ENCODE data around the gene TBL1X.

The TBL1X gene

GRCh38 chrX:9635803-9636202 lies 170.9 kb downstream of the TBL1X start:
- DNase-seq, result no peak

- no peak for DNase-seq
These were observed 174.0 kb downstream of the TBL1X start for GRCh38 chrX:9638871-9639270.

GRCh38 chrX:9642270-9642995 lies 177.6 kb downstream of the TBL1X start:
- DNase-seq, result no peak

GRCh38 chrX:9643807-9644206 lies 178.9 kb downstream of the TBL1X start:
- DNase-seq, result no peak

- DNase-seq, result peak; percentile 46
These were observed 179.5 kb downstream of the TBL1X start for GRCh38 chrX:9644335-9644734.

- DNase-seq, result no peak
These were observed 181.8 kb downstream of the TBL1X start for GRCh38 chrX:9646471-9647224.

GRCh38 chrX:9647431-9647830 lies 182.6 kb downstream of the TBL1X start:
- no peak for DNase-seq

- DNase-seq, result no peak
These were observed 185.2 kb downstream of the TBL1X start for GRCh38 chrX:9650091-9650490.

- no peak for DNase-seq
These were observed 186.9 kb downstream of the TBL1X start for GRCh38 chrX:9651737-9652136.

- no peak for DNase-seq
These were observed 190.1 kb downstream of the TBL1X start for GRCh38 chrX:9654929-9655328.

- peak; percentile 36 for DNase-seq
These were observed 191.4 kb downstream of the TBL1X start for GRCh38 chrX:9656277-9656676.

GRCh38 chrX:9656871-9657270 lies 192.0 kb downstream of the TBL1X start:
- no peak for DNase-seq

GRCh38 chrX:9657590-9658256 lies 192.9 kb downstream of the TBL1X start:
- no peak for DNase-seq

- DNase-seq, result no peak
These were observed 193.6 kb downstream of the TBL1X start for GRCh38 chrX:9658409-9658808.

- no peak for DNase-seq
These were observed 194.8 kb downstream of the TBL1X start for GRCh38 chrX:9659571-9660195.

GRCh38 chrX:9662148-9662547 lies 197.3 kb downstream of the TBL1X start:
- no peak for DNase-seq

- no peak for DNase-seq
These were observed 198.4 kb downstream of the TBL1X start for GRCh38 chrX:9663216-9663615.

GRCh38 chrX:9664224-9664623 lies 199.4 kb downstream of the TBL1X start:
- DNase-seq, result no peak

GRCh38 chrX:9665113-9665512 lies 200.3 kb downstream of the TBL1X start:
- DNase-seq, result no peak

- DNase-seq, result no peak
These were observed 203.7 kb downstream of the TBL1X start for GRCh38 chrX:9668537-9668936.

- DNase-seq, result no peak
These were observed 205.4 kb downstream of the TBL1X start for GRCh38 chrX:9670136-9670814.

- DNase-seq, result no peak
These were observed 207.1 kb downstream of the TBL1X start for GRCh38 chrX:9671998-9672397.

- DNase-seq, result no peak
These were observed 211.4 kb downstream of the TBL1X start for GRCh38 chrX:9676306-9676705.

Measured in CD4-positive, alpha-beta T cell treated with Interferon gamma for 1 hour (primary cell).